Ovary (tissue), 3 donors: ENCODE data around the gene HSPA12A.

Experiments used
- EP300 ChIP-seq: sonication (generic); formaldehyde crosslinking; IDR thresholded peaks from one replicate; pipeline ENCODE4 v1.6.1; 2017; ENCODE audit warnings: antibody characterized with exemption
- POLR2A ChIP-seq: fragments of 450-650 bp; IDR thresholded peaks from one replicate; pipeline ENCODE4 v1.6.1; 2017; ENCODE audit warnings: antibody characterized with exemption, mild to moderate bottlenecking, moderate library complexity
- TF ChIP-seq, protein P1 (sequence below), 3 donors: fragments of 450-650 bp in 2 of 3; fragments of 200-600 bp in 1 of 3; IDR thresholded peaks; one replicate each; pipeline versions ENCODE4 v1.5.1 to v1.8.0; 2016 to 2022; ENCODE audit warnings: antibody characterized with exemption in 3 of 3, mild to moderate bottlenecking in 1 of 3
- donor health status: DM: no; HTN: no; CAD: no.

DNA sequence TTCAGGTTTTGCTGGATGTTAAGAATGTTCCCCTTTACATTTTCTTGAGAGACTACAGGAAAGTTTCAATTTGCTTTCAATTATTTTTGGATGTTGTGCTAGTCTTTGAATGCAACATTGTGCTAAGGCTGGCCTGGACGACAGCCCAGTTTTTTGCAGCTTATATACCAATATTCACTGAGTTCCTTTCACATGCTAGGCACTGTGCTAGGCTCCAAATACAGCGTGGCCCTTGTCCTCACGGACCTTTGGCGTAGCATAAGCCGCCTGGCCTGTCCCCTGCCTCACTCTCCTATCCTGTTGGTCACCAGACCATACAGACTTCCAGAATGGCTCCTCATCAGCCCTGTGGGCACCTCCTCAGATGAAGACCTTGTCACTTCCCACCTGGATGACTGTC lies 19.5 kb upstream of the HSPA12A start:
- TF ChIP-seq, protein P1, sequence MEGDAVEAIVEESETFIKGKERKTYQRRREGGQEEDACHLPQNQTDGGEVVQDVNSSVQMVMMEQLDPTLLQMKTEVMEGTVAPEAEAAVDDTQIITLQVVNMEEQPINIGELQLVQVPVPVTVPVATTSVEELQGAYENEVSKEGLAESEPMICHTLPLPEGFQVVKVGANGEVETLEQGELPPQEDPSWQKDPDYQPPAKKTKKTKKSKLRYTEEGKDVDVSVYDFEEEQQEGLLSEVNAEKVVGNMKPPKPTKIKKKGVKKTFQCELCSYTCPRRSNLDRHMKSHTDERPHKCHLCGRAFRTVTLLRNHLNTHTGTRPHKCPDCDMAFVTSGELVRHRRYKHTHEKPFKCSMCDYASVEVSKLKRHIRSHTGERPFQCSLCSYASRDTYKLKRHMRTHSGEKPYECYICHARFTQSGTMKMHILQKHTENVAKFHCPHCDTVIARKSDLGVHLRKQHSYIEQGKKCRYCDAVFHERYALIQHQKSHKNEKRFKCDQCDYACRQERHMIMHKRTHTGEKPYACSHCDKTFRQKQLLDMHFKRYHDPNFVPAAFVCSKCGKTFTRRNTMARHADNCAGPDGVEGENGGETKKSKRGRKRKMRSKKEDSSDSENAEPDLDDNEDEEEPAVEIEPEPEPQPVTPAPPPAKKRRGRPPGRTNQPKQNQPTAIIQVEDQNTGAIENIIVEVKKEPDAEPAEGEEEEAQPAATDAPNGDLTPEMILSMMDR (IDR thresholded peaks at IDR 0.05) = no peak
- TF ChIP-seq POLR2A (no peak), EP300 (no peak)
